Fibroblast of lung (primary cell): Measurements from ENCODE around the gene CAPN2. TPM values are rescaled to one million over a fixed set of nuclear protein-coding genes. Genes with fewer than 3 reads are reported as not detected.
A peak's percentile ranks its signal among the peaks of the same experiment; 100 is the strongest.

ENCODE experiments used
- DNase-seq, 2 donors: peaks; one replicate each; pipeline versions ENCODE4 v3.0.0 to v3.0.0-alpha.2; 2010; ENCODE audit warnings: low read depth in 2 of 2
- H2AFZ ChIP-seq: 2 replicates; pipeline ENCODE4 v1.5.1; 2012; ENCODE audit warnings: low read length, control low read depth, inconsistent platforms
- H3K27ac ChIP-seq: 2 replicates; pipeline ENCODE4 v1.5.1; 2011; ENCODE audit warnings: low read length, control low read depth; ENCODE audit not compliant: insufficient read depth
- H3K27me3 ChIP-seq: 2 replicates; pipeline ENCODE4 v1.5.1; 2011; ENCODE audit warnings: mild to moderate bottlenecking, low read length; ENCODE audit not compliant: control insufficient read depth, insufficient read depth
- H3K36me3 ChIP-seq: 2 replicates; pipeline ENCODE4 v1.5.1; 2011; ENCODE audit warnings: low read length; ENCODE audit not compliant: control insufficient read depth, insufficient read depth
- H3K4me1 ChIP-seq: 2 replicates; pipeline ENCODE4 v1.5.1; 2011; ENCODE audit warnings: low read length; ENCODE audit not compliant: control insufficient read depth, insufficient read depth; ENCODE audit errors: extremely low read depth
- H3K4me2 ChIP-seq: 2 replicates; pipeline ENCODE4 v1.5.1; 2011; ENCODE audit warnings: low read length, control low read depth; ENCODE audit not compliant: insufficient read depth; ENCODE audit errors: extremely low read depth
- H3K4me3 ChIP-seq, 4 experiments: fragments of 200-600 bp in 1 of 4; sonication (generic) in 1 of 4; replicated peaks in 1 of 4; 2 replicates each; pipeline ENCODE4 v1.5.1; 2011 to 2016; ENCODE audit warnings: low read length in 4 of 4, low read depth in 3 of 4, mild to moderate bottlenecking in 3 of 4, control low read depth in 2 of 4, inconsistent platforms in 1 of 4, mixed read lengths in 1 of 4; ENCODE audit not compliant: insufficient read depth in 1 of 4; ENCODE audit errors: control extremely low read depth in 1 of 4
- H3K79me2 ChIP-seq: 2 replicates; pipeline ENCODE4 v1.5.1; 2012; ENCODE audit warnings: mild to moderate bottlenecking, low read length, inconsistent platforms; ENCODE audit not compliant: control insufficient read depth, insufficient read depth
- H3K9ac ChIP-seq: 2 replicates; pipeline ENCODE4 v1.5.1; 2011; ENCODE audit warnings: mild to moderate bottlenecking, low read length, control low read depth; ENCODE audit not compliant: insufficient read depth
- H3K9me3 ChIP-seq: 2 replicates; pipeline ENCODE4 v1.5.1; 2012; ENCODE audit warnings: low read depth, low read length; ENCODE audit not compliant: control insufficient read depth, insufficient read depth
- H4K20me1 ChIP-seq: 2 replicates; pipeline ENCODE4 v1.5.1; 2011; ENCODE audit warnings: low read length; ENCODE audit not compliant: control insufficient read depth, insufficient read depth; ENCODE audit errors: extremely low read depth
- EZH2 ChIP-seq: IDR thresholded peaks from 2 replicates; pipeline ENCODE4 v1.5.1; 2012; ENCODE audit warnings: low read length, control low read depth, mild to moderate bottlenecking; ENCODE audit errors: missing control alignments
- polyA plus RNA-seq, 2 donors: library from polyadenylated mRNA; depleted of rRNA in 1 of 2; stranded (reverse) in 1 of 2; unstranded in 1 of 2; fragments of >200 nt; gene quantifications; 2 replicates each; pipeline ENCODE4 v1.2.1, GENCODE V29; 2011 to 2012; ENCODE audit warnings: missing spikeins in 1 of 2
- total RNA-seq: library from RNA; depleted of rRNA; stranded (reverse); fragments of >200 nt; gene quantifications from 2 replicates; pipeline ENCODE4 v1.2.1, GENCODE V29; 2014
- TF ChIP-seq, protein P1 (sequence below), 2 donors: IDR thresholded peaks in 1 of 2; conservative IDR thresholded peaks in 1 of 2; 1 replicate in 1 of 2; 2 replicates in 1 of 2; pipeline ENCODE4 v1.5.1; 2011 to 2012; ENCODE audit warnings: low read length in 2 of 2, control low read depth in 1 of 2, inconsistent platforms in 1 of 2, low read depth in 1 of 2, mild to moderate bottlenecking in 1 of 2

The CAPN2 gene
- total and polyA plus RNA-seq, 2 donors (not counting 1 experiment from before 2014, with no cell fraction given) = 387 to 488 TPM

DNA sequence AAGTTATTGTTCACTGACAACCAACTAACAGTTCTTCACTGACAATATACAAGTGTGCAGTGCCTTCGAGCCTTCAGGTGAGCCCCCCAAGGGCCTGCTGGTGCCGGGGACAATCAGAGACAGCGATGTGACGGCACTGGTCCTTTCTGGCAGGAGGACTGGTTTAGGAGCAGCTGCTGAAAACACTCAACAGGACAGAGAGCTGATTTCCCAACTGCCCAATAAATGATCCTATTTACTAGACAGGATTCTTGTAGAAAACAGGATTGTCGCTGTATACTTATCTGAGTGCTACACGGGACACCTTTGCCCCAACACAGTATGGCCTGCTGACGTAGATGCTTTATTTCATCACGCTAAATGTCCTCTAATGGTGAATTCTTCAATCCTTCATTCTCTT is 68.0 kb downstream of the CAPN2 start:
- no peak for TF ChIP-seq EZH2
- TF ChIP-seq, protein P1, sequence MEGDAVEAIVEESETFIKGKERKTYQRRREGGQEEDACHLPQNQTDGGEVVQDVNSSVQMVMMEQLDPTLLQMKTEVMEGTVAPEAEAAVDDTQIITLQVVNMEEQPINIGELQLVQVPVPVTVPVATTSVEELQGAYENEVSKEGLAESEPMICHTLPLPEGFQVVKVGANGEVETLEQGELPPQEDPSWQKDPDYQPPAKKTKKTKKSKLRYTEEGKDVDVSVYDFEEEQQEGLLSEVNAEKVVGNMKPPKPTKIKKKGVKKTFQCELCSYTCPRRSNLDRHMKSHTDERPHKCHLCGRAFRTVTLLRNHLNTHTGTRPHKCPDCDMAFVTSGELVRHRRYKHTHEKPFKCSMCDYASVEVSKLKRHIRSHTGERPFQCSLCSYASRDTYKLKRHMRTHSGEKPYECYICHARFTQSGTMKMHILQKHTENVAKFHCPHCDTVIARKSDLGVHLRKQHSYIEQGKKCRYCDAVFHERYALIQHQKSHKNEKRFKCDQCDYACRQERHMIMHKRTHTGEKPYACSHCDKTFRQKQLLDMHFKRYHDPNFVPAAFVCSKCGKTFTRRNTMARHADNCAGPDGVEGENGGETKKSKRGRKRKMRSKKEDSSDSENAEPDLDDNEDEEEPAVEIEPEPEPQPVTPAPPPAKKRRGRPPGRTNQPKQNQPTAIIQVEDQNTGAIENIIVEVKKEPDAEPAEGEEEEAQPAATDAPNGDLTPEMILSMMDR (conservative IDR thresholded peaks at IDR 0.05 in 1 of 2, IDR thresholded peaks at IDR 0.05 in 1 of 2; ENCODE audit: low read depth in 1 of 2, low read length in 2 of 2) = no peak
- H3K79me2 ChIP-seq = peaks cover 2% of the 10 kb centered on the region
- no peak overlapping the region for H2AFZ ChIP-seq
- no peaks in the 10 kb centered on the region for H3K9me3 ChIP-seq
- no peak for DNase-seq
- peaks cover 11% of the 10 kb centered on the region for H3K36me3 ChIP-seq
- peaks cover 12% of the 10 kb centered on the region for H3K4me1 ChIP-seq
- no peaks in the 10 kb centered on the region for H4K20me1 ChIP-seq
- H3K27me3 ChIP-seq = no peaks in the 10 kb centered on the region
- no peak overlapping the region for H3K9ac ChIP-seq
- no peak overlapping the region for H3K4me2 ChIP-seq
- H3K27ac ChIP-seq = no peak overlapping the region
- no peak overlapping the region for H3K4me3 ChIP-seq

DNA sequence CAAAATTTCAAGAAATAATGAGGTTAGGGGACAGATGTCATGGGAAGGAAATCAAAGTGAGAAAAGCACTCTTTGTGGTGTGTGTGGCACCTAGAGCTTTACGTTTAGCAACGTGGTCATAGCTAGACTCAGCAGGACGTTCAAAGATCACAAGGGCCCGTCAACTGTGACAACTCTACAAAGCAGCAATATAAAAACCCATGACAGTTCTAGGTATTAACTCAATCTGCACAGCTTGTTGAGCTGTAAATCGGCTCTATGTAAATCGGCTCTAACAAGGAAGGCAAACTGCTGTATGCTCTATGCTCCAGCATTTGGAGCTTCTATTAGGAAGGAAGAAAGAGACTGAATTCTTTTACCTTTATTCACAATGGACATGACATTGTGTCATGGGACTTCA is 68.6 kb downstream of the CAPN2 start:
- Histone ChIP-seq H3K4me1 (peaks cover 9% of the 10 kb centered on the region), H3K27me3 (no peaks in the 10 kb centered on the region), H2AFZ (no peak overlapping the region), H3K36me3 (peaks cover 9% of the 10 kb centered on the region), H3K4me3 (no peak overlapping the region), H3K9me3 (no peaks in the 10 kb centered on the region), H4K20me1 (no peaks in the 10 kb centered on the region), H3K27ac (no peak overlapping the region), H3K9ac (no peak overlapping the region), H3K4me2 (no peak overlapping the region), H3K79me2 (peaks cover 2% of the 10 kb centered on the region)
- no peak for TF ChIP-seq EZH2
- TF ChIP-seq, protein P1 (conservative IDR thresholded peaks at IDR 0.05 in 1 of 2, IDR thresholded peaks at IDR 0.05 in 1 of 2; ENCODE audit: low read depth in 1 of 2, low read length in 2 of 2) = no peak
- DNase-seq = no peak

DNA sequence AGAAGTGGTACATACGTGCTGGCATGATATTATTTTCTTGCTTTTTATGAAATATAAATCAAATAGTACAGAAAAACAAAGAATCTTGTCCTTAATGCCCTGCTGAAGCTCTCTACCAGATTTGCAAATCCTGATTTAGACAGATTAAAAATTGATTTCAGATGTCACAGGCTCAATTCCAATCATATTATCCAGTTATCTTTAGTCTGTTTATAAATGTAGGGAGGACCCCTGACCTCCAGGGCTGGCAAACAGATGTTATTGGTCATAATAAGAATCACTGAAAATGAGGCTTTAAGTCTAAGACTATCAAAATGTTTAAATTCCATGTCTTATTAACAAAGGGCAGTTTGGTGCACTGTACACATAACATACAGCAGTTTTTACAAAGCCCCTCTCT is 71.3 kb downstream of the CAPN2 start:
- TF ChIP-seq, protein P1 (conservative IDR thresholded peaks at IDR 0.05 in 1 of 2, IDR thresholded peaks at IDR 0.05 in 1 of 2; ENCODE audit: low read depth in 1 of 2, low read length in 2 of 2) = no peak
- no peak for TF ChIP-seq EZH2
- H3K9me3 ChIP-seq = no peaks in the 10 kb centered on the region
- peak overlapping the region; percentile 42 for H3K4me2 ChIP-seq
- DNase-seq = no peak
- H3K79me2 ChIP-seq = peaks cover 2% of the 10 kb centered on the region
- no peaks in the 10 kb centered on the region for H3K27me3 ChIP-seq
- no peaks in the 10 kb centered on the region for H4K20me1 ChIP-seq
- no peak overlapping the region for H3K27ac ChIP-seq
- peaks cover 5% of the 10 kb centered on the region for H3K4me1 ChIP-seq
- H3K9ac ChIP-seq = no peak overlapping the region
- peaks cover 3% of the 10 kb centered on the region for H3K36me3 ChIP-seq
- H2AFZ ChIP-seq = no peak overlapping the region
- no peak overlapping the region for H3K4me3 ChIP-seq
